ENCODE data around the gene KCNIP3. TPM values are rescaled to one million over a fixed set of nuclear protein-coding genes. Genes with fewer than 3 reads are reported as not detected.
A peak's percentile ranks its signal among the peaks of the same experiment; 100 is the strongest.

Gene KCNIP3
- total RNA-seq, 1 experiment from 2014 or later = 4.5 TPM

DNA sequence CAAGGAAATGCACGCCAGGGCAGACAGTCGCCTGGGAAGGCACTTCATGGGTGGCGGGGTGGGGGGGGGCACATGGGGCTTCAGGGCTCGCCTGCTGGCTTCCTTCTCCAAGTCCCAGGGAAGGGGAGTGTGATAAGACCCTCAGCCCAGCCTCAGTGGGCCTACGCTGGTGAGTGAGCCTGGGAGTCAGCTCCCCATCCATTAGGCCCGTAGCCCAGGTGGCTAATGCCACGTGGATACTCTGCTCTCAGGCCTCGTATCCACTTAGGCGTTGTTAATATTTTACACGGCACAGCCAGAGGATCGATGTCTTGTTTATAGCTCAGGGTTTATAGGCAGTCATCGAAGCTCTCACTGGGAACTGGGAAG is 47.1 kb downstream of the KCNIP3 start:
- Histone ChIP-seq H3K36me3 (ENCODE audit: low read depth) (no peaks in the 10 kb centered on the region), H3K4me2 (no peak overlapping the region), H3F3A (ENCODE audit: insufficient read depth, low read depth) (no peaks in the 10 kb centered on the region), H3K27ac (no peak overlapping the region), H3K27me3 (ENCODE audit: insufficient read depth, low read depth) (peaks cover 64% of the 10 kb centered on the region), H3K79me2 (ENCODE audit: low read depth) (no peaks in the 10 kb centered on the region), H3K4me3 (no peak overlapping the region), H3K9me3 (ENCODE audit: insufficient read depth, low read depth) (no peaks in the 10 kb centered on the region), H4K20me1 (ENCODE audit: insufficient read depth) (no peaks in the 10 kb centered on the region), H3K9me2 (ENCODE audit: insufficient read depth) (no peaks in the 10 kb centered on the region), H2AFZ (no peak overlapping the region), H3K4me1 (replicated peaks; ENCODE audit: insufficient read depth) (peaks cover 5% of the 10 kb centered on the region; the same call in 1 of the 2 replicates)
- TF ChIP-seq EZH2 (IDR thresholded peaks at IDR 0.05; ENCODE audit: low read depth) = no peak
- TF ChIP-seq, protein P1, sequence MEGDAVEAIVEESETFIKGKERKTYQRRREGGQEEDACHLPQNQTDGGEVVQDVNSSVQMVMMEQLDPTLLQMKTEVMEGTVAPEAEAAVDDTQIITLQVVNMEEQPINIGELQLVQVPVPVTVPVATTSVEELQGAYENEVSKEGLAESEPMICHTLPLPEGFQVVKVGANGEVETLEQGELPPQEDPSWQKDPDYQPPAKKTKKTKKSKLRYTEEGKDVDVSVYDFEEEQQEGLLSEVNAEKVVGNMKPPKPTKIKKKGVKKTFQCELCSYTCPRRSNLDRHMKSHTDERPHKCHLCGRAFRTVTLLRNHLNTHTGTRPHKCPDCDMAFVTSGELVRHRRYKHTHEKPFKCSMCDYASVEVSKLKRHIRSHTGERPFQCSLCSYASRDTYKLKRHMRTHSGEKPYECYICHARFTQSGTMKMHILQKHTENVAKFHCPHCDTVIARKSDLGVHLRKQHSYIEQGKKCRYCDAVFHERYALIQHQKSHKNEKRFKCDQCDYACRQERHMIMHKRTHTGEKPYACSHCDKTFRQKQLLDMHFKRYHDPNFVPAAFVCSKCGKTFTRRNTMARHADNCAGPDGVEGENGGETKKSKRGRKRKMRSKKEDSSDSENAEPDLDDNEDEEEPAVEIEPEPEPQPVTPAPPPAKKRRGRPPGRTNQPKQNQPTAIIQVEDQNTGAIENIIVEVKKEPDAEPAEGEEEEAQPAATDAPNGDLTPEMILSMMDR (conservative IDR thresholded peaks at IDR 0.05) = no peak
- CTCF ChIA-PET = interaction anchor here (1.1 kb wide), 1 partner anchor 70 kb away, joined by 5 read pairs; the partner anchor contains the start of gene PROM2
- POLR2A ChIA-PET (ENCODE audit: unreplicated experiment) = no interaction called here
- no TSS peak for BruUV-seq (replicated peaks)
- intact Hi-C loops (cut with micrococcal nuclease; ENCODE audit: unreplicated experiment) = loop anchor here (2.0 kb wide), 1 partner anchor 385 kb away; no protein-coding TSS in a partner anchor
- DNase-seq = no peak

DNA sequence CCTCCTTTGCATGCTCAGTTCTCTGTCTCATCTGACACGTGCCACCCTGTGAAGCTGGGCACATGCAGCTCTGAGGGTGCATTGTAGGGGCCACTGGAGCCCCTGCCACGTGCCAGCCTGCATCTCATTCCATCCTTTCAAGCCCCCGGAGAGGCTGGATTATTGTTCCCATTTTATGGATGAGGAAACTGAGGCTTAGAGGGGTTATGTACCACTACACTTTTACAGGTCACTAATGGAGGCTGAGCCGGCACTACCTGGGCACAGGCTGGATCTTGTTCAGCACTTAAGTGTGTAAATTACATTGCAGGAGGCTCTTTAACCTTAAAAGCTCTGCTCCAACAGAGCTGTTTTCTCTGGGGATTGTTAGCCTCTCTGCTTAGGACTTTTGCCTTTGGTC is 47.5 kb downstream of the KCNIP3 start:
- intact Hi-C loops (cut with micrococcal nuclease; ENCODE audit: unreplicated experiment) = loop anchor here (2.0 kb wide), 1 partner anchor 384 kb away; no protein-coding TSS in a partner anchor
- Histone ChIP-seq H3K4me1 (replicated peaks; ENCODE audit: insufficient read depth) (peaks cover 5% of the 10 kb centered on the region; the same call in 1 of the 2 replicates), H3K4me2 (peak overlapping the region; percentile 98; the same call in 1 of the 2 replicates), H2AFZ (no peak overlapping the region), H3F3A (ENCODE audit: insufficient read depth, low read depth) (no peaks in the 10 kb centered on the region), H3K27me3 (ENCODE audit: insufficient read depth, low read depth) (peaks cover 68% of the 10 kb centered on the region), H3K9me2 (ENCODE audit: insufficient read depth) (no peaks in the 10 kb centered on the region), H3K27ac (no peak overlapping the region), H4K20me1 (ENCODE audit: insufficient read depth) (no peaks in the 10 kb centered on the region), H3K79me2 (ENCODE audit: low read depth) (no peaks in the 10 kb centered on the region), H3K4me3 (no peak overlapping the region), H3K36me3 (ENCODE audit: low read depth) (no peaks in the 10 kb centered on the region), H3K9me3 (ENCODE audit: insufficient read depth, low read depth) (no peaks in the 10 kb centered on the region)
- no TSS peak for BruUV-seq (replicated peaks)
- ChIA-PET POLR2A (ENCODE audit: unreplicated experiment) (no interaction called here), CTCF (interaction anchor here (1.1 to 1.5 kb wide), 2 partner anchors 43 to 70 kb away, joined by 3 to 5 read pairs; partner anchors contain the start of gene PROM2)
- no peak for TF ChIP-seq EZH2 (IDR thresholded peaks at IDR 0.05; ENCODE audit: low read depth)
- TF ChIP-seq, protein P1 (conservative IDR thresholded peaks at IDR 0.05) = no peak
- no peak for DNase-seq

DNA sequence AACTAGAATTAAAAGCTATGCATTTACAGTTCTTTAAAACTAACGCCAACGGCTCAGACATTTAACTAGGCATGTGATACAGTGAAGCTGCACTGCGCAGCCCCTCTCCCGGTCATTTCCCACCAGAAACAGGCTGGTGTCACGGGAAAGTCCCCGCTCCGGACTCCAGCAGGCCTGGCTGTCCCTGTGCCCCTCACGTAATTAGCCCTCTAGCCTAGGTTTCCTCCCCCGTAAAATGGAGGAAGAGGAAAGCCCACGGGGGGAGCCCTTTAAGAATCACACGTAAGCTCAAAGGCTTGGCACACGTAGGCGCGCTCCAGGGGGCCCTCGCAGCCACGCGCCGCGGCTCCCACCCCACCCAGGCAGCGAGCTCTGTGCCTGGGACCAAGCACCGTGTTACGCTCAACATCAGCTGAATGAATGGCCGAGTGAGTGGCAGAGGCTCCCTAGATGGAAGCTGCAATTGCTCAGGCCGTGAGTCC is 48.0 kb downstream of the KCNIP3 start:
- H3K9me3 ChIP-seq (ENCODE audit: insufficient read depth, low read depth) = no peaks in the 10 kb centered on the region
- no peak for DNase-seq
- BruUV-seq (replicated peaks) = no TSS peak
- H3K27ac ChIP-seq = no peak overlapping the region
- ChIA-PET POLR2A (ENCODE audit: unreplicated experiment) (interaction anchor here (0.5 to 0.6 kb wide), 2 partner anchors 195 to 922 kb away, joined by 3 to 8 read pairs; no protein-coding TSS in a partner anchor), CTCF (interaction anchor here (0.9 to 1.5 kb wide), 3 partner anchors 42 to 71 kb away, joined by 3 to 7 read pairs (median 5); partner anchors contain the start of gene PROM2)
- H3K79me2 ChIP-seq (ENCODE audit: low read depth) = no peaks in the 10 kb centered on the region
- H4K20me1 ChIP-seq (ENCODE audit: insufficient read depth) = no peaks in the 10 kb centered on the region
- H3K36me3 ChIP-seq (ENCODE audit: low read depth) = no peaks in the 10 kb centered on the region
- intact Hi-C loops (cut with micrococcal nuclease; ENCODE audit: unreplicated experiment) = loop anchor here (2.0 kb wide), 1 partner anchor 384 kb away; no protein-coding TSS in a partner anchor
- H3K4me3 ChIP-seq = peak overlapping the region; percentile 84; the same call in 1 of the 2 replicates
- peaks cover 5% of the 10 kb centered on the region; the same call in 1 of the 2 replicates for H3K4me1 ChIP-seq (replicated peaks; ENCODE audit: insufficient read depth)
- H3K9me2 ChIP-seq (ENCODE audit: insufficient read depth) = no peaks in the 10 kb centered on the region
- peaks cover 70% of the 10 kb centered on the region for H3K27me3 ChIP-seq (ENCODE audit: insufficient read depth, low read depth)
- peak overlapping the region; percentile 95 for H2AFZ ChIP-seq
- no peaks in the 10 kb centered on the region for H3F3A ChIP-seq (ENCODE audit: insufficient read depth, low read depth)
- TF ChIP-seq, protein P1 (conservative IDR thresholded peaks at IDR 0.05) = no peak
- TF ChIP-seq EZH2 (IDR thresholded peaks at IDR 0.05; ENCODE audit: low read depth) = no peak
- H3K4me2 ChIP-seq = peak overlapping the region; percentile 98
